ENCODE data around the gene ORM2.

ORM2 gene

GRCh38 chr9:114334490-114334889 lies 4.8 kb downstream of the ORM2 start:
- no peak for DNase-seq

GRCh38 chr9:114335745-114336144 lies 6.1 kb downstream of the ORM2 start:
- DNase-seq = no peak

GRCh38 chr9:114336157-114336556 lies 6.5 kb downstream of the ORM2 start:
- DNase-seq = no peak

DNA sequence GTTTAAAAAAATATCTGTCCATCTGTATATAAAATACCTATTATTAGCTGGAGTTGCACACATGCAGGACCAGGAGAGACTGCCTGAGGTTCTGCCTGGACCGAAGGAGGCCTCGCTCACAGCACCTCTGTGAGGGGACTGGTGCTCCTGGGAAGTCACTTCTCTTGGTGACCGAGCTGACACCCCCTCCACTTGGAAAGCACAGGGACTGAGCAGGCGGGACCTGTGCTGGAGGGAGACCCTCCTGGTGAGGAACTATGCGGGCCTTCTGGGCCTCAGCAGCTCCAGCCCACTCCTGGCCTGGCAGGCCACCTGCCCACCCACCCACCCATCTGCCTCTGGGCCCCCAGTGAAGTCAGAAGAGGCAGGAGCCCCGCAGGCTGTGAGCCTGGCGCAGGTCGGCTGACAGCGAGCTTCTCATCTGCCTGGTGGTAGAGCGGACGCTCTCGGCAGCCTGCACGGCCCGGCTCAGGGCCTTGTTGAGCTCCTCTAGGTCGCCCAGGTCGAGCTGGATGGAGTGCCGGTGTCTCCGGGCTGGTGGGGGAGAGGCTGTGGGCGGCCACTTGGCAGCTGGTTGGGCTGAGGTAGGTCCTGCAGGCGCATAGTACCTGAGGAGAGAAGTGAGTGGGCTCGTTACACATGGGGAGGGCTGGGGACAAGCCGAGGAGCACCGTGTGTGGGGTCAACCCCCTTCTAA lies 7.2 kb downstream of the ORM2 start:
- no peak for DNase-seq

GRCh38 chr9:114338187-114338586 lies 8.5 kb downstream of the ORM2 start:
- DNase-seq = no peak

GRCh38 chr9:114339130-114339908 lies 9.7 kb downstream of the ORM2 start:
- peak; percentile 2 for DNase-seq

- DNase-seq = no peak
These were observed 11.6 kb downstream of the ORM2 start for GRCh38 chr9:114341152-114341830.

GRCh38 chr9:114341991-114342390 lies 12.3 kb downstream of the ORM2 start:
- no peak for DNase-seq

- no peak for DNase-seq
These were observed 13.2 kb downstream of the ORM2 start for GRCh38 chr9:114342755-114343440.

- no peak for DNase-seq
These were observed 14.0 kb downstream of the ORM2 start for GRCh38 chr9:114343471-114344187.

GRCh38 chr9:114344188-114344566 lies 14.5 kb downstream of the ORM2 start:
- no peak for DNase-seq

GRCh38 chr9:114344692-114345091 lies 15.0 kb downstream of the ORM2 start:
- DNase-seq = no peak

DNA sequence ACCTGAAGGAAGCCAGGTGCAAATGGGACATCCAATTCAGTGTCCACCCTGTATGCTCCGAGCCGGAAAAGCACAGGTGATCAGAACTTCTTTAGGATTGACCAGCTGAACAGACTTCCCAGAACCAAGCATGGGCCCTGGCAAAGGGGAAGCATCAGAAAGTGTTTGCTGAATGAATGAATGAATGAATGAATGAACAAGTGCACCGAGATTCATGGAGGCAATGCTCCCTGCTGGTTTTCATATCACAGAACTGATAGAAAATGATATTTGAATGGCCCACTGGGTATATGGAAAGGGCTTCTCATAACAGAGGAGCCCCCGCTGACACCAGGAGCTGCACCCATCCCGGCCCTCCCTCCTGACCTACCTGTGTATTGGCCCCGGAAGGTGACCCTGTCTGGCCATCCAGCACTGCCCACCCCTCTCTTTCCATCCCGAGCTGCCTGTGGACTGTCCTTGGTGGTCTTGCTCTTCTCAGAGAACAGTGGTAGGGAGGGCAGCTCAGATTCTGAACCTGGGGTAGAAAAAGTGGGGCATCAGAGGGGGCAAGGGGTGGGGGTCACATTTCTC lies 15.9 kb downstream of the ORM2 start:
- no peak for DNase-seq

DNA sequence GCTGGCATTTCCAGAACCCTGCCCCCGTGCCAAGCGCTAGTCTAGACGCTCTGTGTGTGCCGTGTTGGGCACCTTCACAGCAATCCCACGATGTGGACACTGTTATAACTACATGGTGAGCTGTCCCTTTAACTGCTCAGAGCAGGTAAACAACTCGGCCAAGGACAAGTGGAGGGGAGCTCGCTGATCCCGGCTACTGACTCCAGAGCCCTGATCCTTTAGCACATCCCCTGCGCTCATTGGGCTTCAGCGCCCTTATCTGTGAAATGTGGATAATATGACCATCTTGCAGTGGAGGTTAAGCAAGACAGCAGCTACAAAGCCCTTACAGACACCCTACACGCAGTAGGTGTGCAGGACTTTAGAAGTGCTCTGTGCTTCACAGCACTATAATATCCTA lies 16.5 kb downstream of the ORM2 start:
- DNase-seq = no peak

DNA sequence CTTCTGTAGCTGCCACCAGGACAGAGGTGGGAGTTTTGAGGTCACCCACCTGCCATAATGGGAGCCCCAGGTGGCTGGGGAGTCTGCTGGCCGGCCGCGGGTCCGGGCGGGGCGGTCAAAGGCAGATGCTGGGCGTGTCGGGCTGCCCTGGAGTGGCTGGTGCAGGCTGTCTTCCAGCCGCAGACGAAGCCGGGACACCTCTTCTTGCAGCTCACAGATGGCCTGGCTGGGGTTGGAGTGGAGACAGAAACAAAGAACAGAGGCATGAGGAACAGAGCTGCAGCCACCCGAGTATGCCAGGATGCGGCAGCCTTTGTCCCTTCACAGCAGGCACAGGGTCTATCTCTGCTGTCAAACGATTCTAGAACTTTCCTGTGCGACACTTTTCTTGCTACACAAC lies 18.0 kb downstream of the ORM2 start:
- DNase-seq = no peak

DNA sequence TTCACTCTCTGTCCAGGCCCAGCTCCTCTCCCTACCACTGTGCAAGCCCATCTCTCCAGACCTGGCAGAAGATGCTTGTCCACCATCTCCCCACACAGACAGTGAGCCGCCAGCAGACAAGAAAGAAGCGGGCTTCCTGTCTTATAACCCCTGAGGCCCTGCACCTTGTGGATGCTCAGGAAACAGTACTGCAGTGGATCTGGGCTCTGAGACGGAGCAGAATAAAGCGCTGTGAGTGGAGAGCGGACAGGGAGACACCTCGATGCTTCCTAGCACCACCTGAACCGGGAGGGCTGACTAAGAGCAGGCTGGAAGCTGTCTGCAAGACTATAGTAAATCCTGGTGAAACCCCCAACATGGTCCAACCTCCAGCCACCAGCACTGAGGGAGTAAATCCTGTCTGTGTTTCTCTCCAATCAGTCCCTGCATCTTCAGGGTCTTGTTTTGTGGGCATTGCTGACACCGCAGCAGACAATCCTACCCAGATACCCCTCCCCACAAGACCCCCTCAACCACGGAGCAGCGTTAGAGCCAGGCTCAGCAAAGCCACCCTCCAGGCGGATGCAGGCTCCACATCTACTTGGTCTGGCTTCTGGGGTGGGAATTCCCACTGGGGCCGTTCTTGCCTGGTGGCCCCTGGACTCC lies 18.7 kb downstream of the ORM2 start:
- no peak for DNase-seq

GRCh38 chr9:114348906-114349482 lies 19.3 kb downstream of the ORM2 start:
- no peak for DNase-seq

DNA sequence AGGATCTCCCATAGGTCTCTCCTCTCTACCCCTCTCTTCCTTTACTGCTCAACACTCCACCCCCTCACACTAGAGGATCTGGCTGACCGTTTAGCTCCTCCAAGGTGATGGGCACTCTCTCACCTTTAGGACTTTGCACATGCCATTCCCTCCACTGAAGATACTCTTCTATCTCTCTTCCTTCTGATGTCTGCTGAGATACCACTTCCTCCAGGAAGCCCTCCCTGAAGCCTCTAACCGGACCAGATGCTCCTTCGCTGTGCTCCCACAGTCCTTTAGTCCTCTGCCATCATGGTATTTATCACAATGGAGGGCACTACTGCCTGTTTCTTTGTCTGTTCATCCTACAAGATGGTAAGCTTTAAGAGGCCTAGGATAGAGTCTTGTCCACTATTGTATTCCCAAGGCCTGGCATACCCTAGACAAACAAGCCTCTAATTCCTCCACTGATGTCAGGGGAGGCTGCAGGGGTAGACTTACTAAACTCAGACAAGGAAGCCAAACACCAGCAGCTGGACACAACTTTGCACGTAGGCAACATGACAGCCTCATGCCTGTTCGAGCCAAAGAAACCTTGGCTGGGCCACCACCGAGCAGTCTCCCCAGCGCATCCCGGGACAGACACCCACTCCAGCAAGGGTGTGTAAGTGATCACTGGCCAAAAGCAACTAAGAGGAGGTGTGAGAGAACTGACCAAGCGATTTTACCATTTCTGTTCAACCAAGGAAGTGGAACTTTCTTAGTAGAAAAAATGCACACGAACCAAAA lies 20.2 kb downstream of the ORM2 start:
- DNase-seq = no peak

DNA sequence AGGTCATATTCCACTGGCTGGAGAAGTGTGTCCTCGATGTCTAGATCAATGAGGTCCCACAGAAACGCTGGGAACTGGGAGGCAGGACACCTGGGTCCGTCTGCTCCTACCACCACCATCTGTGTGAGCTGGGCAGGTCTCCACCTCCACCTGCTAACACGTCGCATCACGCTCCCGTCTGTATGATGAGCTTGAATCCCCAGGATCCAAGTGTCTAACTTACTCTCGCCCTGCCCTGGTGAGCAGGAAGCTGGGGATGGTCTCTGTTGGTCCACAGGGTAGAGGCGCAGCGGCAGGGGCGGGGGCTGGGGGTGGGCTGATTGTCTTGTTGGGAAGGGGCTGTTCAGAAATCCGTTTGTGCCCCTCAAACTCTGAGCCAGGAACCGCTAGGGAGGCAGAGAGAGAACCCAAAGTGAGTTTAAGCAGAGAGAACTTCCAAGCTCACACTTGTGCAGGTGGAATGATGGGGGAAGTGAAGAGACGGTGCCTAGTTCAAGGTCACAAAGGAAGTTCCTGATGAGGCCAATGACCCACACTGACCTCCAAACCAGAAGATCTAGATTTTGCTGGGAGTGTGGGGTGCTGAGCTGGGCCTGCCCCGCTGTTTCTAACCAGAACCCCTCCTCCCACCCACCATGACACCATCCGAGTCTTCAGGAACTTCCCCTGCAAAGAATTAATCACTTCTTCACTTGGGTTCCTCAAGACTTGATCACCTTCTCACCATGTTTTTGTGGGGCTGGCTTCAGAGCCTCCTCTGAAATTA lies 21.1 kb downstream of the ORM2 start:
- DNase-seq = no peak

DNA sequence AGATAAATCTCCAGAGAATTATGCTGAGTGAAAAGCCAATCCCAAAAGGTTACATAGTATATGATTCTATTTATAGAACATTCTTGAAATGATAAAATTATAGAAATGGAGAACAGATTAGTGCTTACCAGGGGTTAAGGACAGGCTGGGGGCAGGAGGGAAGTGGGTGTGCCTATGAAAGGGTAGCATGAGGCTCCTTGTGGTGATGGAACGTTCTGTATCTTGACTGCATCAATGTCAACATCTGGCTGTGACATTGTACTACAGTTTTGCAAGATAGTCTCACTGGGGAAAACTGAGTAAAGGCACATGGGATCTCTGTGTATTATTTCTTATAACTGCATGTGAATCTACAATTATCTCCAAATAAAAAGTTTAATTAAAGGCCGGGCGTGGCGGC lies 22.3 kb downstream of the ORM2 start:
- DNase-seq = no peak
